HPDE6-E6E7 (cell line): ENCODE measurements around the gene TAF11L12.
"Not testable (repeated sequence)": the region's sequence is repeated elsewhere in the genome, so short reads cannot be mapped to it uniquely, and the experiment has no call there.

ENCODE experiments used
- DNase-seq: peaks from one replicate; pipeline ENCODE4 v3.0.0; 2011; ENCODE audit warnings: missing footprints; ENCODE audit errors: extremely low spot score

The TAF11L12 gene

GRCh38 chr5:17610092-17610491 lies at the start of gene TAF11L12:
TSS of gene TAF11L12 (plus strand) at chr5:17610392.
- DNase-seq, result not testable (repeated sequence)

DNA sequence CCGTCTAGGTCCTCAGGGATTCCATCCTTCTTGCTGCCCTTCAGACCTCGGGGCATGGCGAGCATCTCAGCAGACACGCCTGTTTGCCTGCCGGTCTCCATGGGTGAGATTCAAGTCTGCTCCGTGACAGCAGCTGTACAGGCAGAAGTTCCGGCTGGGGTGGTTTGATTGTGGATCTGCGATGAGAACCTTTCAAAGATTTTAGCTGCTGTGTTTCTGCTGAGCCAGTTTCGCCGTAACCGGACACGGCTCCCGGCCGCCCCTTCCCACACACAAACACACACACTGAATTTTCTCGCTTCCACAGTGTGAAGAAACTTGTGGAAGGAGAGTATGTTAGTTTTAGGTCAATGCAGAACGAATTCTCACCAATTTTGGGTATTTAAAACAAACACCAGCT lies 24.5 kb upstream of the TAF11L12 start, which contains the start of gene TAF11L7:
Gene TAF11L7, minus strand, starts transcription at position 101 of the 400 bp plus-strand sequence.
- DNase-seq, result not testable (repeated sequence)

- not testable (repeated sequence) for DNase-seq
These were observed 19.3 kb upstream of the TAF11L12 start, which contains the start of gene TAF11L8 for GRCh38 chr5:17590860-17591259. TSS of gene TAF11L8 (minus strand) at chr5:17590960.

DNA sequence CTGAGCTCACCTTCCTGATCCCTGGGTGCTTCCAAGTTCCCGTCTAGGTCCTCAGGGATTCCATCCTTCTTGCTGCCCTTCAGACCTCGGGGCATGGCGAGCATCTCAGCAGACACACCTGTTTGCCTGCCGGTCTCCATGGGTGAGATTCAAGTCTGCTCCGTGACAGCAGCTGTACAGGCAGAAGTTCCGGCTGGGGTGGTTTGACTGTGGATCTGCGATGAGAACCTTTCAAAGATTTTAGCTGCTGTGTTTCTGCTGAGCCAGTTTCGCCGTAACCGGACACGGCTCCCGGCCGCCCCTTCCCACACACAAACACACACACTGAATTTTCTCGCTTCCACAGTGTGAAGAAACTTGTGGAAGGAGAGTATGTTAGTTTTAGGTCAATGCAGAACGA lies 15.9 kb upstream of the TAF11L12 start, which contains the start of gene TAF11L9:
Gene TAF11L9, minus strand, starts transcription at position 140 of the 400 bp plus-strand sequence.
- DNase-seq, result not testable (repeated sequence)

- DNase-seq, result not testable (repeated sequence)
These were observed 12.5 kb upstream of the TAF11L12 start, which contains the start of gene TAF11L10 for GRCh38 chr5:17597728-17598127. TSS of gene TAF11L10 (minus strand) at chr5:17597828.

DNA sequence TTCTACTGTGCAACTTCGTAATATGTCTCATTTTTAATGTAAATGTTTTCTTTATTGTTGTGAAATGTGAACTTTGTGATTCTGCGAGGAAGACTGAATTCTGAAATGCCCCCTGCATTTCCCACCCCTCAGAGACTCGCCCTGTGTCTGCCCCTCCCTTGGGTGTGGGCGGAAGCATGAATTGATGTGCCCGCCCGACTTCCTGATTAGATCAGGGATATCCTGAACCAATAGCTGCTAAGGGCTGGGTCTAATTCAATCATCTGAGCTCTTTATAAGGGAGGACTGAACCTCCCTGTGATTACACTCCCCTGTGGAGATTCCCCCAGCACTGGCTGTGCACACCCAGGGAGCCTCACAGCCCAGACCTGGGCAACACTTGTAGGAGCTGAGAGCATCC lies 6.3 kb upstream of the TAF11L12 start, which contains the start of gene TAF11L11:
Gene TAF11L11, plus strand, starts transcription at position 304 of the 400 bp plus-strand sequence.
- not testable (repeated sequence) for DNase-seq

GRCh38 chr5:17604951-17605350 lies 5.2 kb upstream of the TAF11L12 start:
- DNase-seq, result no peak

- DNase-seq, result not testable (repeated sequence)
These were observed 2.7 kb upstream of the TAF11L12 start for GRCh38 chr5:17607461-17607860.

DNA sequence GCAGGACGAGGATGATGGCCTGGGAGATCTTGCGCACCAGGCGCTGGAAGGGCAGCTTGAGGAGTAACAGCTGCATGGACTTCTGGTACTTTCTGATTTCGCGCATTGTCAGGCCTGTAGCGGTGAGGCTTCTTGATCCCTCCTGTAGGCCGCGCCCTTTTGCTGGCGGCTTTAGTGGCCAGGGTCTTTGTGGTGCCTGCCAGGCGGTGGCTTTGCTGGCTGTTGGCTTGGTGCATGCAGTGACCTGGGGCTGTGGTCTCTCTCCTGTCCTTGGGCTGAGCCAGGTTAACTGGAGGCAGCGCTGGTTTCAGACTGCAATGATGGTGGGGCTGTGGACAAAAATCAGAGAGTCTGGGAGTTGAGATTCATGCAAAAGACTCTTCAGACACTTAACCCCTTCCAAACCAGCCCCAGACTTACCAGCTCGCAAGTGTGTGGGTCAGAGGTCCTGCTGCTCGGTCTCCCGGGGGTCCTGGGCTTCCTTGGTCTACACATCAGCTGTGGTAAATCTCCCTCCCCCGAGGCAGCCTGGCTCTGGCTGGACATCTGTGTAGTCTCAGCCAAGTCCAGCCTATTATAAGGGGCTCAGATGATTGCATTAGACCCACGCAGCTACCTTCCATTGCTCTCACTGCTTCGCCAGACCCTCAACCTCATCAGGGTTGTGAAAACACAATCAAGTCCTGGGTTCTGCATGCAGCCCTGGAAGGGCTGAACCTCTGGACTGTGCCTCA lies 4.8 kb downstream of the TAF11L12 start:
- no peak for DNase-seq

DNA sequence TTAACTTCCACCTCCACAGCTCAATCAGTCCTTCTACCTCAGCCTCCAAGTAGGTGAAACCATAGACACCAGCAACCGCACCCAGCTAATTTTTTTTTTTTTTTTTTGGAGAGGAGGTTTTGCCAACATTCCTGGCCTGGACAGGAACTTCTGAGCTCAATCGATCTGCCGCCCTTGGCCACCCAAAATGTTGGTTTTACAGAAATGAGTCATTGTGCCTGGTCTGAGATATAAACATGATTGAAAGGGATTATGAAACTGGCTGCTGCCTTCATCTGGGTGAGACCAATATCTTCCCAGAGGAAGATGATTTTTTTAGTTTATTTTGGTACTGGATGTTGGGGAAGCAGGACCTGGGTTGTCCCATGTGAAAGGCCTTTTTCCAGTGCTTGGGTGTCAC lies 9.2 kb downstream of the TAF11L12 start:
- no peak for DNase-seq

- no peak for DNase-seq
These were observed 10.4 kb downstream of the TAF11L12 start for GRCh38 chr5:17620627-17621026.

- DNase-seq, result no peak
These were observed 15.5 kb downstream of the TAF11L12 start for GRCh38 chr5:17625686-17626085.

DNA sequence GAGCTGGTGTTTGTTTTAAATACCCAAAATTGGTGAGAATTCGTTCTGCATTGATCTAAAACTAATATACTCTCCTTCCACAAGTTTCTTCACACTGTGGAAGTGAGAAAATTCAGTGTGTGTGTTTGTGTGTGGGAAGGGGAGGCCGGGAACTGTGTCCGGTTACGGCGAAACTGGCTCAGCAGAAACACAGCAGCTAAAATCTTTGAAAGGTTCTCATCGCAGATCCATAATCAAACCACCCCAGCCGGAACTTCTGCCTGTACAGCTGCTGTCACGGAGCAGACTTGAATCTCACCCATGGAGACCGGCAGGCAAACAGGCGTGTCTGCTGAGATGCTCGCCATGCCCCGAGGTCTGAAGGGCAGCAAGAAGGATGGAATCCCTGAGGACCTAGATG lies 21.6 kb downstream of the TAF11L12 start, which contains the start of gene TAF11L13:
Gene TAF11L13, plus strand, starts transcription at position 301 of the 400 bp plus-strand sequence.
- not testable (repeated sequence) for DNase-seq

GRCh38 chr5:17634160-17634559 lies 24.0 kb downstream of the TAF11L12 start, which contains the start of gene TAF11L14:
TSS of gene TAF11L14 (plus strand) at chr5:17634460.
- no peak for DNase-seq

DNA sequence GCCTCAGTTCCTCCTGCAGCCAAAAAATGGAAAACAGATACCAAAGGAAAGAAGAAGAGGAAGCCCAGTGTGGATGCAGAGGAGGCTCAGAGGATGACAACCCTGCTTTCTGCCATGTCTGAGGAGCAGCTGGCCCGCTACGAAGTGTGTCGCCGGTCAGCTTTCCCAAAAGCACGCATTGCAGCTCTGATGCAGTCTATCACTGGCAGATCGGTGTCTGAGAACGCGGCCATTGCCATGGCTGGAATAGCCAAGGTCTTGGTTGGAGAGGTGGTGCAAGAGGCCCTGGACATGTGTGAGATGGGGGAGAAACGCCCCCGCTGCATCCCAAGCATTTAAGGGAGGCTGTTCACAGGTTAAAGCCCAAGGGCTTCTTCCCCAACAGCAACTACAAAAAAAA lies 39.0 kb downstream of the TAF11L12 start:
- DNase-seq, result not testable (repeated sequence)

DNA sequence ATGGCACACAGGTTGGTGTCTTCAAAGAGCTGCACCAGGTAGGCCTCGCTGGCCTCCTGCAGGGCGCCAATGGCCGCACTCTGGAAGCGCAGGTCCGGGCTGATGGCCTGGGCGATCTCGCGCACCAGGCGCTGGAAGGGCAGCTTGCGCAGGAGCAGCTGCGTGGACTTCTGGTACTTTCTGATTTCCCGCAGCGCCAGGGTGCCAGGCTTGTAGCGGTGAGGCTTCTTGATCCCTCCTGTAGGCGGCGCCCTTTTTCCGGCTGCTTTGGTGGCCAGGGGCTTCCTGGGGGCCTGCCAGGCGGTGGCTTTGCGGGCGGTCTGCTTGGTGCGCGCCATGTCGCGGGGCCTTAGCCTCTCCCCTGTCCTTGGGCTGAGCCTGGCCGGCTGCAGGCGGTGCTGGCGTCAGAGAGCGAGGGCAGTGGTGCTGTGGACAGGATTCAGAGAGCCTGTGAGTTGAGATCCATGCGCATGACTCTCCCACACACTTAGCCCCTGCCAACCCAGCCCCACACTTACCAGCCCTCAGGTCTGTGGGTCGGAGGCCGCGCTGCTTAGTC lies 45.1 kb downstream of the TAF11L12 start:
- DNase-seq, result not testable (repeated sequence)

GRCh38 chr5:17655921-17656320 lies 45.7 kb downstream of the TAF11L12 start:
- DNase-seq, result no peak
